HEK293T (cell line): Measurements from ENCODE around the gene WHAMM.

Experiments used
- ARNT ChIP-seq: fragments of 450-650 bp; IDR thresholded peaks from 2 replicates; pipeline ENCODE4 v1.6.1; 2017; ENCODE audit warnings: mild to moderate bottlenecking
- BHLHE40 ChIP-seq: fragments of 450-650 bp; IDR thresholded peaks from 2 replicates; pipeline ENCODE4 v1.6.1; 2016; ENCODE audit warnings: mild to moderate bottlenecking, moderate library complexity, borderline replicate concordance
- ELF4 ChIP-seq: fragments of 450-650 bp; IDR thresholded peaks from 2 replicates; pipeline ENCODE4 v1.6.1; 2017; ENCODE audit warnings: antibody characterized with exemption
- FOXA1 ChIP-seq: fragments of 450-650 bp; IDR thresholded peaks from 2 replicates; pipeline ENCODE4 v1.6.1; 2016; ENCODE audit warnings: mild to moderate bottlenecking
- FOXK2 ChIP-seq: fragments of 450-650 bp; IDR thresholded peaks from 2 replicates; pipeline ENCODE4 v1.6.1; 2016; ENCODE audit warnings: mild to moderate bottlenecking
- FOXM1 ChIP-seq: fragments of 450-650 bp; IDR thresholded peaks from 2 replicates; pipeline ENCODE4 v1.6.1; 2017; ENCODE audit warnings: mild to moderate bottlenecking, borderline replicate concordance
- HDGF ChIP-seq: fragments of 450-650 bp; IDR thresholded peaks from 2 replicates; pipeline ENCODE4 v1.6.1; 2017; ENCODE audit warnings: antibody characterized with exemption, borderline replicate concordance
- LEF1 ChIP-seq: fragments of 450-650 bp; IDR thresholded peaks from 2 replicates; pipeline ENCODE4 v1.6.1; 2017; ENCODE audit warnings: mild to moderate bottlenecking, borderline replicate concordance
- PKNOX1 ChIP-seq: fragments of 450-650 bp; IDR thresholded peaks from 2 replicates; pipeline ENCODE4 v1.6.1; 2016
- ZNF384 ChIP-seq: fragments of 450-650 bp; IDR thresholded peaks from 2 replicates; pipeline ENCODE4 v1.6.1; 2016

GRCh38 chr15:82805994-82806406 lies 3.4 kb upstream of the WHAMM start, which contains the start of gene FSD2:
- TF ChIP-seq LEF1 (no peak), ELF4 (no peak), FOXA1 (no peak), ARNT (no peak), HDGF (no peak), BHLHE40 (no peak), ZNF384 (no peak), PKNOX1 (no peak), FOXM1 (no peak), FOXK2 (no peak)
